Esophagus (tissue), 2 donors: ENCODE data around the gene REPIN1. TPM values are rescaled to one million over a fixed set of nuclear protein-coding genes. Genes with fewer than 3 reads are reported as not detected.

Source experiments
- H3K27ac ChIP-seq, 2 donors: one replicate each; pipeline ENCODE4 v1.5.1; 2013; ENCODE audit warnings: low read depth in 2 of 2, mild to moderate bottlenecking in 2 of 2, inconsistent platforms in 1 of 2, low read length in 1 of 2, moderate library complexity in 1 of 2
- H3K27me3 ChIP-seq, 2 donors: one replicate each; pipeline ENCODE4 v1.6.1; 2013; ENCODE audit warnings: low read length in 2 of 2, control low read depth in 1 of 2, mild to moderate bottlenecking in 1 of 2; ENCODE audit not compliant: insufficient read depth in 2 of 2, control insufficient read depth in 1 of 2
- H3K36me3 ChIP-seq, 2 donors: one replicate each; pipeline ENCODE4 v1.6.1; 2013; ENCODE audit warnings: low read length in 1 of 2; ENCODE audit not compliant: control insufficient read depth in 2 of 2, insufficient read depth in 2 of 2
- H3K4me1 ChIP-seq, 2 donors: one replicate each; pipeline ENCODE4 v1.6.1; 2013; ENCODE audit warnings: low read length in 1 of 2; ENCODE audit not compliant: control insufficient read depth in 2 of 2, insufficient read depth in 2 of 2
- H3K4me3 ChIP-seq, 2 donors: one replicate each; pipeline ENCODE4 v1.5.1; 2013; ENCODE audit warnings: low read length in 2 of 2, mild to moderate bottlenecking in 2 of 2, low read depth in 1 of 2, moderate library complexity in 1 of 2
- H3K9me3 ChIP-seq, 2 donors: one replicate each; pipeline ENCODE4 v1.6.1; 2013; ENCODE audit warnings: mild to moderate bottlenecking in 2 of 2, low read depth in 1 of 2, low read length in 1 of 2, moderate library complexity in 1 of 2; ENCODE audit not compliant: control insufficient read depth in 2 of 2, insufficient read depth in 1 of 2
- WGBS, 2 donors: extraction: QIAGEN DNeasy Blood & Tissue Kit; methylation state at CpG; one replicate each; pipeline ENCODE4 v1.1.7; 2013; 5-methylcytosine and 5-hydroxymethylcytosine counted together
- polyA plus RNA-seq, 2 donors: library from polyadenylated mRNA; stranded (reverse); fragments of 200-250 nt; gene quantifications; one replicate each; pipeline ENCODE4 v1.2.3, GENCODE V29; 2013
- donor health status: healthy with polysubstance abuse.
- donor health status: Bipolar disorder and iron deficiency.

The REPIN1 gene
- polyA plus RNA-seq, 2 donors = 22.7 to 32.6 TPM

DNA sequence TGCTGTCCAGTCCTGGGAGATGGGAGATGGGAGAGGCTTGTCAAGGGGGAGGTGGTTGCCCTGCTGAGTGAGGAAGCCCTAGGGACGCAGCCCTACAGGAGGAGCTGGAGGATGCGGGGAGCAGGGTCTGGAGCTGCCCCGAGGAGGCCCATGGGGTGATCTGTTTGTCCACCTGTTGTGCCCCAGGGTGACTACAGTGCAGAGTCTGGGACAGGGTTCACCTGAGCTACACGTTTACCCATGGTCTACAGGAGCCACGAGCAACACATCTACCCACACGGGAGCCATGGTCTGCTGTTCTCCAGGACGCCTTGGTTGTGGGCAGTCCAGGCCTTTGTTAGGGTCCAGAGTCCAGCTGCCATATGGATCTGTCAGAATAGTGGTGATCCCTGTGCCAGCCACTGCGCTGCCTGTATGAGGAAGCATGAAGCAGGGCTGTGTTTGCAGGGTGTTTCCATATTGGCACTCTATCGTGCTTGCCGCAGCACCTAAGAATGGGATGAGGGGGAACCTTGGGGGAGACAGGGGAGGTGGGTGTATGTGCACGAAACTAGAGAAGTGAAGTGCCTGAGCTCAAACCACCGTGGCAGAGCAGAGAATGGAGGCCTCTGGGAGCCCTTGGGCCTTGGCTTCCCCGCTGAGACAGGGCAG is 34.2 kb downstream of the REPIN1 start:
- H3K27ac ChIP-seq = no peak overlapping the region
- no peaks in the 10 kb centered on the region for H3K9me3 ChIP-seq
- no peak overlapping the region for H3K4me3 ChIP-seq
- no peaks in the 10 kb centered on the region for H3K36me3 ChIP-seq
- WGBS, 2 donors = 78 to 90% methylated on average over 13 of the region's 13 CpGs
- peaks cover 0 to 7% of the 10 kb centered on the region in 2 donors for H3K4me1 ChIP-seq
- no peaks in the 10 kb centered on the region for H3K27me3 ChIP-seq

DNA sequence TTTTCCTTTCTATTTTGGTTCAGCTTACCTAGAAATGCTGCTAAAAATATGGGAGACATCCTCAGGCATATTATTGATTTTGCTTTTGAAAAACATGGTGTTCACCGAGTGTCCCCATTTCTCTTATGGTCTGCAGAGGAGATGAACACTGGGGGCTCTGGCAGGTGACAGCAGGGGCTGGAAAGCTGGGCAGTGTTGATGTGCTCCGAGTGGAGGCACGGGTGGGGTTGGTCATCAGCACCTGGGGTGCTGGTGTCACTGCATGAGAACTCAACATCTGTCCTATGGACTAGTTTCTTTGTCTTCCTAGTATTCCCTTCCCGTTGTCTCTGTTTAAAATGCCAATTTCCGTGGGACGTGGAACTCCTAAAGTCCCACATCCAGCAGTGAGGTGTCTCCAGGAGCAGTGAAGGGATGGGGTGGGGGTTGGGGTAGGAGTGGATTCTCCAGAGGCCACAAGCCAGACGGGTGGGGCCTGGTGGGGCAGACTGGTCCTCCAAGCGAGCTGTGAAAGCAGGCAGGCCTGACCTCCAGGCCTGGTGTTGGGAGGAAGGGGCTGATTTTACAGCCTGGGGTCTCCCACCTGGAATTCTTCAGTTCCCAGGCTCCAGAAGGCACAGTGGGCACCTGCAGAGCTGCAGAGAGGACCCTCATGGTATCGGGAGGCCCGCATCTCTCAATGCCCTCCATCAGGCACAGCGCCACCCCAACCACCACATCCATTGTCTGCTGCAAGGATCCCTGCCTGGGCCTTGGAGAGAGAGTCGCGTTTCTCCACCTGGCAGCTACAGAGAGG is 35.0 kb downstream of the REPIN1 start:
- Histone ChIP-seq H3K27ac (peak overlapping the region in 1 of 2 donors; percentile 92), H3K4me3 (no peak overlapping the region), H3K27me3 (no peaks in the 10 kb centered on the region), H3K9me3 (no peaks in the 10 kb centered on the region), H3K36me3 (peaks cover 0 to 2% of the 10 kb centered on the region in 2 donors), H3K4me1 (peaks cover 0 to 7% of the 10 kb centered on the region in 2 donors)
- WGBS, 2 donors = 83 to 88% methylated on average over 13 of the region's 13 CpGs

DNA sequence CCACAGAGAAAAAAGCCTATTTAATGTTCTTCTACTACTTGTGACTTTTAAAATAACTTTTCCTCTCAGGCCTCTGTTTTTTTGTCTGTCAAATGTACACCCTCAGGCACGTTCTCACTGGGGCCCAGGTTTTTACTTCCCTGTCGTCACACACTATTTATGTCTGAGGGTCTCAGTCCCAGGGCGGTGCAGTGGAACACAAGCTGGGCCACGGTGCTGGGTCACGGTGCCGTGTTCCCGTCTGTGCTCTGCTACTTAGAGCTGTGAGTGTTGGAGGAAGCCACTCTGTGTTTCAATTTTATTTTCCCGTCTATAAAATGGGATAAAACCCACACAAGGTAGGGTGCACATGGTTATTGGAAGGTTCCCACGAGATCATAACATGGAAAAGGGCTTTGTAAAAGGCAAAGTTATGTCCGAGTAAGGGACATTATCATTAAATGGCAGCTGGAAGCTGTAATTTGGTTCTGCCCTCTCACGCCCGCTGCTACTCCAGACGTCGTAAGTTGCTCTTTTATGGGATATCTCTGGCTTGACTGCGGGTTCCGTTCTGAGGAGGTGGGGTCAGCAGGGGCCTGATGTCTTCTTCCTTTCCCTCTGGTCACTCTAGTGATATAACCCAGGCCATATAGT is 35.7 kb downstream of the REPIN1 start:
- peaks cover 0 to 2% of the 10 kb centered on the region in 2 donors for H3K36me3 ChIP-seq
- H3K4me3 ChIP-seq = peak overlapping the region; percentile 62 to 66
- WGBS, 2 donors = 25 to 32% methylated on average over 16 of the region's 16 CpGs
- H3K4me1 ChIP-seq = peaks cover 0 to 7% of the 10 kb centered on the region in 2 donors
- H3K27me3 ChIP-seq = no peaks in the 10 kb centered on the region
- H3K9me3 ChIP-seq = no peaks in the 10 kb centered on the region
- peak overlapping the region; percentile 92 to 93 for H3K27ac ChIP-seq

DNA sequence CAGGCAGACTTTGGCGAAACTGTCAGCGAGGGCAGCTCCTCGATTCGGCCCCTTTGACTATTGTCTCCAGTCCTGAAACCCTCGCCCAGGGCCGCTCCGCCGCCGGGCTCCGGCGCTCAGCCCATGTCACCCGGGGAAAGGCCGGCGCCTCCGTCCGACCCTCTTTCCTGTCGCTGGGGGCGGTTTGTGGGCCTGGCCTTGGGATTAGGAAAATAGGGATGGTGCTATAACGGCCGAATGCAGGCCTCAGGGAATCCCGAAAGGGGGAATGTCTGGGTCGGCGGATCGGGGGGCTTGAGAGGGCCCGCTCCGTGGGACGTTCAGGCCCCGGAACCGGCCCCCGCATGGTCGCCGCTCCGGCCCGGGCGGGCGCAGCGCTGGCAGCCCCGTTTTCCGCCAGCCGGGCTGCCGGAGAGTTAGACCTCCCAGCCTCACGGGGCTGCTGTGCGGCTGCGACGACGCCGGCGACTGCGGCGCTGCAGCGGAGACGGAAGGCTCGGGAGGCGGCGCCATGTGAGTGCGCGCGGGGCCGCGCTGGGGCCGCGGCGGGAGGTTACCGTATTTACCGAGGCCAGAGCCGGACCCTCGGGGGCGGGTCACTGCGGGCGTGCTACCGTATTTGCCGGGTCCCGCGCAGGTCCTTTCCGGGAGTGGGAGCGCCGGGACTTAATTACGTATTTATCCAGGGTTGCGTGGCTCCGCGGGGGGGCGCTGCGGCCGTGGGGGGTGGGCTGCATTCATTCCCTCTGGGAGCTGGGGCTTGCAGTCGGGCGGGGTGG is 36.4 kb downstream of the REPIN1 start:
- WGBS, 2 donors = 0 to 1% methylated on average over 82 to 86 of the region's 86 CpGs
- Histone ChIP-seq H3K27me3 (no peaks in the 10 kb centered on the region), H3K4me3 (peak overlapping the region; percentile 62 to 66), H3K4me1 (peaks cover 0 to 5% of the 10 kb centered on the region in 2 donors), H3K27ac (peak overlapping the region; percentile 92 to 93), H3K36me3 (peaks cover 0 to 2% of the 10 kb centered on the region in 2 donors), H3K9me3 (no peaks in the 10 kb centered on the region)

DNA sequence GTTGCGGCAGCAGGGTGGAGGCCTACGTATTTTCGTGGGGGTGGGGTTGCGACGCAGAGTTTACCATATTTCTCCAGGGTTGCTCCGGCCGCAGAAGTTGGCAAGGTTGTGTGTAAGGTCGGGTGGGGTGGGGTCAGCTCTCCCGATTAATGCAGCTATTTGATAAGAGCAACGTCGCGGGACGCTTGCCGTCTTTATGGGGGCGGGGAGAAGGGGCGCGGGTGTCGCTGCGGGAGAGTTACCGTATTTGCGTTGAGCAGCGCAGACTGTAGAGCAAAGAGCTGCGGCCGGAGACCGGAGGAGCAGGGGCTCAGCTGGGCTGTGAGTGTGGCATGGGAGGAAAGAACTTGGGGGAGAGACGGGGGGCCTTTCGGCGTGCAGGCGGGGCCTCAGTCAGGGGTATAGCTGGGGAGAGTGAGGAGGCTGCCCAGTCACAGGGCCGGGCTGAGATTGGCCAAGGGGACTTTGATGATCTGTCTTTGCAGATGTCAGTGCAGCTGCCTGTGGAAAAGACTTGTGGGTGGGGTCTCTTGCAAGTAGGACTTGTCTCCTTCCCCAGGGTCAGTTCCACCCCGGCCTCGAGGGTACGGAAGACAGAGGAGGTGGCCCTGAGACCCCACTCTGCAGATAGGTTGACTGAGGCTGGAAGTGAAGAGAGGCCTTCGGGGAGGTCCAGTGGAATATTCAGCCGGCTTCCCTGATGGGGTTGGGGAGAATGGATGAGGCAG is 37.1 kb downstream of the REPIN1 start:
- peaks cover 0 to 2% of the 10 kb centered on the region in 2 donors for H3K36me3 ChIP-seq
- no peaks in the 10 kb centered on the region for H3K27me3 ChIP-seq
- H3K27ac ChIP-seq = peak overlapping the region; percentile 92 to 93
- H3K9me3 ChIP-seq = no peaks in the 10 kb centered on the region
- peak overlapping the region; percentile 62 to 66 for H3K4me3 ChIP-seq
- H3K4me1 ChIP-seq = peaks cover 0 to 5% of the 10 kb centered on the region in 2 donors
- 5 to 8% methylated on average over 35 of the region's 35 CpGs for WGBS, 2 donors

DNA sequence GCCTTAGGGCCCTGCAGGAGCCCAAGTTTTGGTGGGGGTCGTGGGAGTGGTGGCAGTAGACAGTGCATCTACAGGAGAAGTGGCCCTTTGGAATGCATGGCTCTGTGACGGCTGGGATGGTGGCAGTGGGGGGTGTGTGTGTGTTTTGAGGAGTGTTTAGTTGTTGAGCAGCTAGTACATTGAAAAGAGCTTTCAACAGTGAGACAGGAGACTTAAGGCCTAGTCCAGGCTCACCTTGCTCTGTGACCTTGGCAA is 37.6 kb downstream of the REPIN1 start:
- no peaks in the 10 kb centered on the region for H3K9me3 ChIP-seq
- peaks cover 0 to 2% of the 10 kb centered on the region in 2 donors for H3K36me3 ChIP-seq
- no peaks in the 10 kb centered on the region for H3K27me3 ChIP-seq
- H3K4me1 ChIP-seq = peaks cover 0 to 8% of the 10 kb centered on the region in 2 donors
- 13 to 20% methylated on average over 2 of the region's 2 CpGs for WGBS, 2 donors
- peak overlapping the region; percentile 92 to 93 for H3K27ac ChIP-seq
- H3K4me3 ChIP-seq = peak overlapping the region in 1 of 2 donors; percentile 62

DNA sequence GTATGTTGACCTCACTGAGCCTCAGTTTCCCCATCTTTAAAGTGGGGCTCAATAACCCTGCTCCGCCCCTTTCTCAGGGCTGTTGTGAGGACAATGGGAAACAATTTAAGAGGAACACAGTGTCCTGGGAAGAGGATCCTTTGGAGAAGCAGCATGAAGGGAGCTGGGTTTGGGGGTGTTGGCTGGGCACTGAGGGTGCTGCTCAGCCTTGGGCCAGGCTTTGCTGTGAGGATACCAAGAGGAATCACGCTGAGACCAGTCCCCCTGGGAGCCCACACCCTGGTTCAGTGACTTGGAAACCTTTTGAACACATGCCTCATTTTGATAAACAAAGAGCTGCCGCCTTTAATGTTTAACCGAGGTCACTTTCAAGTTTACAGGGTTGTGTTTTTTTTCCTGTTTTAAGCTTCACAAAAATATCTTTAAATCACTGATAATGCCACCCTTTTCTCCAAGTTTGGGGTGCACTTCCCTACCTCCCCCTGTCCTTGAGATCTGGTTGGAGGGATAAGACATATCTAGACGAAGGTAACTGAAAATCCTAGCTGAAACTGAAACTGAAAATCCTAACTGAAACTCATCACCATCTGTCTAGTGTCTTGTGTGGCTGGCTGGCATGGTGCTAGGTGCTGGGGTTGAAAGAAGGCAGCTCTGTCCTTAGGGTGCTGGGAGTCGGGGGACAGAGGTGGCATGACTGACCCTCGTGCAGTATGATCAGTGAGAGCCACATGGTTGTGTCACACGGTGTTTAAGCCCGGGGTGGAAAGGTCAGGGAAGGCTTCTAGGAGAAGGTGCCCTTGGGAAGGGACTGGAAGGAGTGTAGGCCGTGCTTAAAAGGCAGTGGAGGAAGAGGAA is 38.2 kb downstream of the REPIN1 start:
- H3K4me1 ChIP-seq = peaks cover 0 to 11% of the 10 kb centered on the region in 2 donors
- no peaks in the 10 kb centered on the region for H3K27me3 ChIP-seq
- no peak overlapping the region for H3K4me3 ChIP-seq
- no peaks in the 10 kb centered on the region for H3K9me3 ChIP-seq
- 35 to 42% methylated on average over 10 of the region's 10 CpGs for WGBS, 2 donors
- peaks cover 0 to 2% of the 10 kb centered on the region in 2 donors for H3K36me3 ChIP-seq
- peak overlapping the region; percentile 92 to 93 for H3K27ac ChIP-seq

DNA sequence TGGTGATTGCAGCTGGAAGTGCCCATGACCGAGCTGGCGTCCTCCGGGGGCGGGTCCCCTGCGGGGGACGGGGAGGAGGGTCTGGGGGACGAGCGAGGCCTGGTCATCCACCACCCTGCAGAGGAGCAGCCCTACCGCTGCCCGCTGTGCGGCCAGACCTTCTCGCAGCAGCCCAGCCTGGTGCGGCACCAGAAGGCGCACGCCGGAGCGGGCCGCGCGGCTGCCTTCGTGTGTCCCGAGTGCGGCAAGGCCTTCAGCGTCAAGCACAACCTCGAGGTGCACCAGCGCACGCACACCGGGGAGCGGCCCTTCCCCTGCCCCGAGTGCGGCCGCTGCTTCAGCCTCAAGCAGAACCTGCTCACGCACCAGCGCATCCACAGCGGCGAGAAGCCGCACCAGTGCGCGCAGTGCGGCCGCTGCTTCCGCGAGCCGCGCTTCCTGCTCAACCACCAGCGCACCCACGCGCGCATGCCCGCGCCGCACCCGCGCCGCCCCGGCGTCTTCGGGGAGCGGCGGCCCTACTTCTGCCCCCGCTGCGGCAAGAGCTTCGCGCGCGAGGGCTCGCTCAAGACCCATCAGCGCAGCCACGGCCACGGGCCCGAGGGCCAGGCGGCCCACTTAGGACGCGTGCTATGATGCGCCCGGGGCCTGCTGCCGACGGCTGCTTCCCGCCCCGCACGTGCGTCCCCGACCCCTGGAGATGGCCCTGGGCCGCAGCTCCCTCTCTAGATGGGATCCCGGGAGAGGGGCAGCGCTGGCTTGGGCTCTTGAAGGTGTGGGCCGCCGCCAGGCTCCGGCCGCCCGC is 39.2 kb downstream of the REPIN1 start:
- no peak overlapping the region for H3K27ac ChIP-seq
- H3K4me1 ChIP-seq = peaks cover 0 to 11% of the 10 kb centered on the region in 2 donors
- no peaks in the 10 kb centered on the region for H3K27me3 ChIP-seq
- WGBS, 2 donors = 96% methylated on average over 83 to 91 of the region's 91 CpGs
- peaks cover 0 to 2% of the 10 kb centered on the region in 2 donors for H3K36me3 ChIP-seq
- H3K9me3 ChIP-seq = no peaks in the 10 kb centered on the region
- H3K4me3 ChIP-seq = no peak overlapping the region
